Measurements from ENCODE around the gene ZNF219. TPM values are rescaled to one million over a fixed set of nuclear protein-coding genes. Genes with fewer than 3 reads are reported as not detected.
"Not testable (repeated sequence)": the region's sequence is repeated elsewhere in the genome, so short reads cannot be mapped to it uniquely, and the experiment has no call there.

ZNF219 gene
- total RNA-seq, 1 donor from 2014 or later, result 5.4 TPM

DNA sequence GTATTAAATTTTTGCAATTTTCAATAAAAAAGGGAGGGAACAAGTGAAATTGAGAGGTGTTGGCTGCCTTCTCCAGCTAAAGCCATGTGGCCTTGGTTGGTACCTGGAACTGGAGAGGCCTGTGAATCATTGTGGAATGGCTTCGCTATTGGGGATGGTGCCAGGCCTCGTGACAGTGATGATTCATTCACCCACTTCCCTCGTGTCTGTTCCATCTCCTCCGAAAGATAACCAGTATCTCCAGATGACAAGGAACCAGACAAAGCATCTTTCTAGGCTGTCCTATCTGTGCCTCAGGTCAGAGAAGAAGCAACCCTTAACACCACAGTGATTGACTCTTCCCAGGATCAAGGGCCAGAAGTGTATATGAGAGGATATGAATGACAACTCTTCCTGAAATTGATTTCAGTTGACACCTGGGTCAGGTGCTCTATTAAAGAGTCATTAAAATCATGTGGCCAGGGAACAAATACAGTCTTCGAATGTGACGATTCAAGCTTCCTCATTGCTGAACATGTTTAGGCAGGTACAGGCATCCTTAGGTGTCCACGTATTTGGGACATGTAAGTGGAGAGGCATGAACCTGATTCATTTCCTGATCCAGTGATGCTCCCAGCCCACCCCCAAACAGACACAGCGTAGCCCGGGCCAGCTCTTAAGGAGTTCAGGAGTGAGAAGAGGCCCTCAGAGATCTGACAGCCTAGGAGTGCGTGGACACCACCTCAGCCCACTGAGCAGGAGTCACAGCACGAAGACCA, 56.6 kb downstream of the ZNF219 start, which contains the start of gene RNASE7:
Gene RNASE7, plus strand, starts transcription at position 687 of the 758 bp plus-strand sequence. CDS start 631 bp downstream, outside the sequence.
- DNase-seq, result no peak

DNA sequence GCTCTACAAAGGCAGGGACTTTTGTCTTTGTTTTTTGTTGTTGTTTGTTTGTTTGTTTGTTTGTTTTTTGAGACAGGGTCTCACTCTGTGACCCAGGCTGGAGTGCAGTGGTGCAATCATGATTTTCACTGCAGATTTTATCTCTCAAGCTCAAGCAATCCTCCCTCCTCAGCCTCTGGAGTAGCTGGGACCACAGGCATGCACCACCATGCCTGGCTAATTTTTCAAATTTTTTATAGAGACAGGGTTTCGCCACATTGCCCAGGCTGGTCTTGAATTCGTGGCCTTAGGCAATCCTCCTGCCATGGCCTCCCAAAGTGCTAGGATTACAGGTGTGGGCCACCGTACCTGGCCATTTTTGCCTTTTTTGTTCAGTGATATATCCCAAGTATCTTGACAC, 57.5 kb downstream of the ZNF219 start:
- not testable (repeated sequence) for DNase-seq

GRCh38 chr14:21040370-21040925, 58.0 kb downstream of the ZNF219 start:
- DNase-seq, result no peak

Small RNA genes lying within 50 kb of the gene (small RNA-seq; reads per million reads assigned to genes)
- not detected for gene RNU6-252P (ENCODE audit: low replicate concordance)

Other genes starting within 250 kb of the ZNF219 start
- gene RNASE3, start 207.3 kb downstream of the ZNF219 start, total RNA-seq, result 2.7 TPM
- gene RNASE2, start 143.2 kb downstream of the ZNF219 start, total RNA-seq, result 6.1 TPM
- gene METTL17, start 108.7 kb downstream of the ZNF219 start, total RNA-seq, result 34.0 TPM
- 9.5 TPM for gene SLC39A2, start 99.4 kb downstream of the ZNF219 start, total RNA-seq
- gene NDRG2, start 73.6 kb downstream of the ZNF219 start, total RNA-seq, result 113 TPM
- gene TPPP2, start 68.4 kb downstream of the ZNF219 start, total RNA-seq, result not detected
- not detected for gene RNASE13, start 63.8 kb downstream of the ZNF219 start, total RNA-seq
- 0.79 TPM for gene RNASE7, start 56.3 kb downstream of the ZNF219 start, total RNA-seq
- gene RNASE8, start 40.8 kb downstream of the ZNF219 start, total RNA-seq, result not detected
- 37.2 TPM for gene ARHGEF40, start 28.4 kb downstream of the ZNF219 start, total RNA-seq
- gene TMEM253, start 2.4 kb upstream of the ZNF219 start, total RNA-seq, result 0.39 TPM
- gene OR5AU1, start 57.4 kb upstream of the ZNF219 start, total RNA-seq, result not detected
- gene HNRNPC, start 170.8 kb upstream of the ZNF219 start, total RNA-seq, result 415 TPM
- 0.10 TPM for gene RPGRIP1, start 181.4 kb upstream of the ZNF219 start, total RNA-seq